Ecto neural progenitor cell (in vitro differentiated cells): Measurements from ENCODE around the gene CDCA5.

Source experiments
- DNase-seq: peaks from one replicate; pipeline ENCODE4 v3.0.0-alpha.2; 2018; ENCODE audit warnings: low spot score

CDCA5 gene

GRCh38 chr11:65071907-65072630, 11.8 kb downstream of the CDCA5 start:
- DNase-seq, result no peak

GRCh38 chr11:65069217-65069616, 14.6 kb downstream of the CDCA5 start:
- no peak for DNase-seq

- no peak for DNase-seq
These were observed 16.4 kb downstream of the CDCA5 start for GRCh38 chr11:65067446-65067845.

- no peak for DNase-seq
These were observed 17.0 kb downstream of the CDCA5 start for GRCh38 chr11:65066805-65067291.

- DNase-seq, result no peak
These were observed 17.5 kb downstream of the CDCA5 start for GRCh38 chr11:65066315-65066714.

- DNase-seq, result no peak
These were observed 18.0 kb downstream of the CDCA5 start for GRCh38 chr11:65065851-65066250.

- DNase-seq, result no peak
These were observed 19.0 kb downstream of the CDCA5 start for GRCh38 chr11:65064847-65065240.

GRCh38 chr11:65063532-65063931, 20.3 kb downstream of the CDCA5 start:
- DNase-seq, result no peak

GRCh38 chr11:65060913-65061408, 22.9 kb downstream of the CDCA5 start:
- DNase-seq, result no peak

GRCh38 chr11:65059959-65060824, 23.6 kb downstream of the CDCA5 start:
- DNase-seq, result no peak

GRCh38 chr11:65059523-65059922, 24.3 kb downstream of the CDCA5 start:
- no peak for DNase-seq

- DNase-seq, result no peak
These were observed 25.3 kb downstream of the CDCA5 start, which contains the start of gene NAALADL1 for GRCh38 chr11:65058419-65059054. NAALADL1 (minus strand) TSS chr11:65058553; CDS start chr11:65058521, 32 bp downstream.

- no peak for DNase-seq
These were observed 25.8 kb downstream of the CDCA5 start for GRCh38 chr11:65058012-65058411.

- DNase-seq, result no peak
These were observed 26.3 kb downstream of the CDCA5 start for GRCh38 chr11:65057526-65057925.

GRCh38 chr11:65056999-65057398, 26.8 kb downstream of the CDCA5 start:
- no peak for DNase-seq

- no peak for DNase-seq
These were observed 28.3 kb downstream of the CDCA5 start for GRCh38 chr11:65055538-65055937.

- DNase-seq, result no peak
These were observed 29.9 kb downstream of the CDCA5 start for GRCh38 chr11:65053827-65054508.

GRCh38 chr11:65051398-65051858, 32.4 kb downstream of the CDCA5 start:
- DNase-seq, result no peak

- no peak for DNase-seq
These were observed 36.0 kb downstream of the CDCA5 start for GRCh38 chr11:65047581-65048422.

GRCh38 chr11:65045728-65046127, 38.1 kb downstream of the CDCA5 start:
- DNase-seq, result no peak

GRCh38 chr11:65045061-65045460, 38.8 kb downstream of the CDCA5 start:
- DNase-seq, result no peak
